Measurements from ENCODE around the gene RTEL1.
"Not testable (repeated sequence)": the region's sequence is repeated elsewhere in the genome, so short reads cannot be mapped to it uniquely, and the experiment has no call there.

Gene RTEL1

GRCh38 chr20:63643499-63643898 is 14.6 kb upstream of the RTEL1 start:
- TF ChIP-seq, protein P1, sequence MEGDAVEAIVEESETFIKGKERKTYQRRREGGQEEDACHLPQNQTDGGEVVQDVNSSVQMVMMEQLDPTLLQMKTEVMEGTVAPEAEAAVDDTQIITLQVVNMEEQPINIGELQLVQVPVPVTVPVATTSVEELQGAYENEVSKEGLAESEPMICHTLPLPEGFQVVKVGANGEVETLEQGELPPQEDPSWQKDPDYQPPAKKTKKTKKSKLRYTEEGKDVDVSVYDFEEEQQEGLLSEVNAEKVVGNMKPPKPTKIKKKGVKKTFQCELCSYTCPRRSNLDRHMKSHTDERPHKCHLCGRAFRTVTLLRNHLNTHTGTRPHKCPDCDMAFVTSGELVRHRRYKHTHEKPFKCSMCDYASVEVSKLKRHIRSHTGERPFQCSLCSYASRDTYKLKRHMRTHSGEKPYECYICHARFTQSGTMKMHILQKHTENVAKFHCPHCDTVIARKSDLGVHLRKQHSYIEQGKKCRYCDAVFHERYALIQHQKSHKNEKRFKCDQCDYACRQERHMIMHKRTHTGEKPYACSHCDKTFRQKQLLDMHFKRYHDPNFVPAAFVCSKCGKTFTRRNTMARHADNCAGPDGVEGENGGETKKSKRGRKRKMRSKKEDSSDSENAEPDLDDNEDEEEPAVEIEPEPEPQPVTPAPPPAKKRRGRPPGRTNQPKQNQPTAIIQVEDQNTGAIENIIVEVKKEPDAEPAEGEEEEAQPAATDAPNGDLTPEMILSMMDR (IDR thresholded peaks at IDR 0.05; ENCODE audit: low read depth, low read length, missing control alignments), result no peak
- H3K4me3 ChIP-seq (replicated peaks; ENCODE audit: low read depth, low read length), result no peak overlapping the region
- DNase-seq (ENCODE audit: extremely low read depth, low read depth), result no peak

DNA sequence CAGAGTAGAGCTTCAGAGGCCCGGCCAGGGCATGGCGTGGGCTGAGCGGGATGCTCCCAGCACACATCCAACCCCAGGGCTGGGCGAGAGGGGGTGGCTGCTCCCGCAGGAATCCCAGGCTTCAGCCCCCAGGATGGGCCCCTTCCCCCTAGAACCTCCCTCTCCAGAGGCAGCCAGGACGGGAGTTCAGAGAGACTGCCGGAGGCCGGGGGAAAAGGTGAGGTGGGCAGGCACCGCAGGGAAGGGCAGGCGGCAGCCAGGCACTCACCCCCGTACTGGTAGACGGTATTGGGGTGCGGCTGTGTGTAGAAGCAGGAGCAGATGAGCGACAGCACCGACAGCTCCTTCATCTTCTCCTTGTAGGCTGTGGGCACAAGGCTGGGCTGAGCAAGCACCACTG is 14.2 kb upstream of the RTEL1 start:
- H3K4me3 ChIP-seq (replicated peaks; ENCODE audit: low read depth, low read length), result no peak overlapping the region
- TF ChIP-seq, protein P1 (IDR thresholded peaks at IDR 0.05; ENCODE audit: low read depth, low read length, missing control alignments), result no peak
- DNase-seq (ENCODE audit: extremely low read depth, low read depth), result no peak

DNA sequence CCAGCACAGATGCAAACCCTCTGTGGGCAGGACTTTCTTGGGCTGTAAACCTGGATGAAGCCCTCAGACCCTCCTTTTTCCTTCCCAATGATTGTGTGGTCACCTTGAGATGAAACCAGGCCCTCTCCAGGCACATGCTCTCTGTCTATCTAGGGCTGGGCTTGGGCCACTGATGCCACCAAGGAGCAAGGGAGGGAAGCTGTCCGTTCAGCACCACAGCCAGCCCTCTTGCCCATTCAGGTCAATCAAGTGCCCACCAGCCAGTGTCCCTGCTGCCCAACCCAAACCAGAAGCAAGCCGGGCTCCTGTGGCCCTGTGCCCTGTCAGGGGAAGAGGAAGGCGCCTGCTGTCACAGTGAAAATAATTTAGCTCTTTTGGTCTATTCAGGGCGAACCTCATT is 12.9 kb upstream of the RTEL1 start:
- DNase-seq (ENCODE audit: extremely low read depth, low read depth), result no peak
- no peak overlapping the region for H3K4me3 ChIP-seq (replicated peaks; ENCODE audit: low read depth, low read length)
- TF ChIP-seq, protein P1 (IDR thresholded peaks at IDR 0.05; ENCODE audit: low read depth, low read length, missing control alignments), result no peak

DNA sequence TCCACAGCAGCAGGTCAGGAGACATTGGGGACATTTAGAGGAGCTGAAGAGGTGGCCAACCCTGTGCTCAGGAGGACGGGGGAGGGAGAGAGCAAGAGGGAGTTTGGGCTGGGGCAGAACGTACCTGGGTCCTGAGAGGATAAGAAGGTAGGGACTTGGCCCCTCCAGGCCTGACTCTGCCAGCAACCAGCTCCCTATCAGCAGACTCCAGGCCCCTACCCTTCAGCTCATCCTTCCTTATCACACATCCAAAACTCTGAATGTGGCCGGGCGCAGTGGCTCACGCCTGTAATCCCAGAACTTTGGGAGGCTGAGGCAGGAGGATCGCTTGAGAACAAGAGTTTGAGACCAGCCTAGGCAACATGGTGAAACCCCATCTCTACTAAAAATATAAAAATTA is 9.9 kb upstream of the RTEL1 start:
- TF ChIP-seq, protein P1 (IDR thresholded peaks at IDR 0.05; ENCODE audit: low read depth, low read length, missing control alignments), result no peak
- DNase-seq (ENCODE audit: extremely low read depth, low read depth), result no peak
- H3K4me3 ChIP-seq (replicated peaks; ENCODE audit: low read depth, low read length), result no peak overlapping the region

DNA sequence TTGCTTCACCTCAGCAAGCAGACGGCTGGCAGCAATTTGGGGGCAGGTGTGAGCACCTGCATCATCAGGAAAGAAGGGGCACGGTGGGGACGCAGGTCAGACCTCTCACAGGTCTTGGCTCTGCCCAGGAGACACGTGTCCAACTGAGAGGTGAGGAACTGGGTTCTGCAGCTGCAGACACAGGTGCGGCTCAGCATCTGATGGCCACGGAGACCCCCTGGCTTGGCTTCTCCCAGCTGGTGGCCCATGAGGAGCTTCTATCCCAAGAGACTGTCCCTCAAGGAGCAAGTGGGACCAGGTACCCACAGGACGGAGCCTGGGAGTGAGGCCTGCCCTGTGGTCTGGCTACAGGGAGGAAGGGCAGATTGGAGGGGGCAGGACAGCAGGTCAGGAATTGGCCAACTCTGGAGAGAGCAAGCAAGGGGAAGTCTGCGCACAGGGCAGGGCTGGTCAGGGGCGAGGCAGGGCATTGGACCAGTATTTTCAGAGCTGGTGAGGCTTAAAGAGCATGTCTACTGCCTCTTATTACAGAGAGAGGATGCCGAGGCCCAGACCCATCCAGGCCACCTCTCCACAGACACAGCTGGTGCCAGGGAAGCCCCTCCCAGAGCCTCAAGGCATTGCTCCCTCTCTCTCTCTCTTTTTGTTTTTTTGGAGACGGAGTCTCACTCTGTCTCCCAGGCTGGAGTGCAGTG is 9.1 kb upstream of the RTEL1 start:
- TF ChIP-seq, protein P1 (IDR thresholded peaks at IDR 0.05; ENCODE audit: low read depth, low read length, missing control alignments), result no peak
- H3K4me3 ChIP-seq (replicated peaks; ENCODE audit: low read depth, low read length), result no peak overlapping the region
- DNase-seq (ENCODE audit: extremely low read depth, low read depth), result no peak

DNA sequence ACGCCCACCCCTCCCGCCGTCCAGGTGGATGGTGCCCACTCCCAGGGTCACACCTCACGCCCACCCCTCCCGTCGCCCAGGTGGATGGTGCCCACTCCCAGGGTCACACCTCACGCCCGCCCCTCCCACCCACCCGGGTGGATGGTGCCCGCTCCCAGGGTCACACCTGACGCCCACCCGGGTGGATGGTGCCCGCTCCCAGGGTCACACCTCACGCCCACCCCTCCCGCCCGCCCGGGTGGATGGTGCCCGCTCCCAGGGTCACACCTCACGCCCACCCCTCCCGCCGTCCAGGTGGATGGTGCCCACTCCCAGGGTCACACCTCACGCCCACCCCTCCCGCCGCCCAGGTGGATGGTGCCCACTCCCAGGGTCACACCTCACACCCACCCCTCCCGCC is 7.6 kb upstream of the RTEL1 start:
- not testable (repeated sequence) for DNase-seq (ENCODE audit: extremely low read depth, low read depth); H3K4me3 ChIP-seq (replicated peaks; ENCODE audit: low read depth, low read length)

GRCh38 chr20:63651942-63652191 is 6.2 kb upstream of the RTEL1 start:
- H3K4me3 ChIP-seq (replicated peaks; ENCODE audit: low read depth, low read length), result peak overlapping the region; percentile 50
- TF ChIP-seq, protein P1 (IDR thresholded peaks at IDR 0.05; ENCODE audit: low read depth, low read length, missing control alignments), result no peak
- no peak for DNase-seq (ENCODE audit: extremely low read depth, low read depth)

Data from HFF-Myc (cell line).